Measurements from ENCODE around the gene ZMIZ1. TPM values are rescaled to one million over a fixed set of nuclear protein-coding genes. Genes with fewer than 3 reads are reported as not detected.

Gene ZMIZ1
- total and polyA plus RNA-seq, 4 donors: 3.9 to 19.1 (median 9.8) TPM

DNA sequence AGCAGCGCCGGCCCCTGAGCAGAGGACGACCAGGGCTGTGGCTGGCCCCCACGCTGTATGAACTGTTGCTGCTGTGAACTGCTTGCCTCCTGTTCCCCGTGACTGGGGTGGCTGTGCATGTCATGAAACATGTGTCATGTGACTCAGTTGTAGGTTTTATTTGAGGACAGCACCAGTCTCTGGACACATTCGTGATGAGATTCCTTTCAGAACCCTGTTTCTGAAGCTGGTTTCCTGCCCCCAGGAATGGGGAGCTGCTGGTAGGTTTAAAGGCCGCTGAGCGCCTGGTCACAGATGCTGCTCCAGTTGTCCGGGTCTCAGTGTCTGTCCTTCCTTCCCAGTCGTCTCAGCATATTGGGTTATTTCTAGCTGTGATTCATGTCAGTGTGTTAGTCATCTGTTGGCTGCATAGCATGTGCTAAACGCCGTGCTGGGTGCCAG, 199.4 kb downstream of the ZMIZ1 start:
- Histone ChIP-seq H3K4me3 (ENCODE audit: low read depth in 1 of 3, low read length in 3 of 3) (no peak overlapping the region), H3K4me1 (ENCODE audit: control insufficient read depth in 4 of 4, insufficient read depth in 4 of 4, low read length in 3 of 4) (peaks cover 0 to 28% (median 3%) of the 10 kb centered on the region in 4 donors), H3K9me3 (ENCODE audit: control insufficient read depth in 4 of 4, low read length in 3 of 4) (no peaks in the 10 kb centered on the region), H3K36me3 (ENCODE audit: control insufficient read depth in 4 of 4, insufficient read depth in 3 of 4, low read depth in 1 of 4, low read length in 3 of 4) (peaks cover 0 to 4% (median 0%) of the 10 kb centered on the region in 4 donors), H3K9ac (ENCODE audit: low read depth in 1 of 2, low read length in 2 of 2) (no peak overlapping the region), H3K27ac (ENCODE audit: low read depth in 1 of 2, low read length in 2 of 2) (no peak overlapping the region), H3K27me3 (ENCODE audit: control insufficient read depth in 4 of 4, insufficient read depth in 4 of 4, low read length in 3 of 4) (no peaks in the 10 kb centered on the region)
- TF ChIP-seq, protein P1, sequence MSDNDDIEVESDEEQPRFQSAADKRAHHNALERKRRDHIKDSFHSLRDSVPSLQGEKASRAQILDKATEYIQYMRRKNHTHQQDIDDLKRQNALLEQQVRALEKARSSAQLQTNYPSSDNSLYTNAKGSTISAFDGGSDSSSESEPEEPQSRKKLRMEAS (IDR thresholded peaks at IDR 0.05): no peak
- TF ChIP-seq, protein P2, sequence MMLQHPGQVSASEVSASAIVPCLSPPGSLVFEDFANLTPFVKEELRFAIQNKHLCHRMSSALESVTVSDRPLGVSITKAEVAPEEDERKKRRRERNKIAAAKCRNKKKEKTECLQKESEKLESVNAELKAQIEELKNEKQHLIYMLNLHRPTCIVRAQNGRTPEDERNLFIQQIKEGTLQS (IDR thresholded peaks at IDR 0.05): no peak
- 86% methylated on average over 12 of the region's 12 CpGs for WGBS
- DNase-seq (ENCODE audit: low spot score): no peak

- H3K27ac ChIP-seq (ENCODE audit: low read depth in 1 of 2, low read length in 2 of 2): no peak overlapping the region
- DNase-seq (ENCODE audit: low spot score): no peak
- TF ChIP-seq RAD21 (IDR thresholded peaks at IDR 0.05) (no peak), HNF4G (IDR thresholded peaks at IDR 0.05) (no peak), REST (IDR thresholded peaks at IDR 0.05) (no peak), HNF4A (conservative IDR thresholded peaks at IDR 0.05) (no peak), GABPA (IDR thresholded peaks at IDR 0.05 in 1 of 2, conservative IDR thresholded peaks at IDR 0.05 in 1 of 2) (no peak), FOXA1 (IDR thresholded peaks at IDR 0.05) (no peak), SP1 (IDR thresholded peaks at IDR 0.05) (no peak), YY1 (IDR thresholded peaks at IDR 0.05) (no peak), ZBTB33 (IDR thresholded peaks at IDR 0.05) (no peak), RXRA (IDR thresholded peaks at IDR 0.05) (no peak), NR2F2 (IDR thresholded peaks at IDR 0.05) (no peak), FOXA2 (IDR thresholded peaks at IDR 0.05) (no peak), TAF1 (conservative IDR thresholded peaks at IDR 0.05) (no peak)
- TF ChIP-seq, protein P3, sequence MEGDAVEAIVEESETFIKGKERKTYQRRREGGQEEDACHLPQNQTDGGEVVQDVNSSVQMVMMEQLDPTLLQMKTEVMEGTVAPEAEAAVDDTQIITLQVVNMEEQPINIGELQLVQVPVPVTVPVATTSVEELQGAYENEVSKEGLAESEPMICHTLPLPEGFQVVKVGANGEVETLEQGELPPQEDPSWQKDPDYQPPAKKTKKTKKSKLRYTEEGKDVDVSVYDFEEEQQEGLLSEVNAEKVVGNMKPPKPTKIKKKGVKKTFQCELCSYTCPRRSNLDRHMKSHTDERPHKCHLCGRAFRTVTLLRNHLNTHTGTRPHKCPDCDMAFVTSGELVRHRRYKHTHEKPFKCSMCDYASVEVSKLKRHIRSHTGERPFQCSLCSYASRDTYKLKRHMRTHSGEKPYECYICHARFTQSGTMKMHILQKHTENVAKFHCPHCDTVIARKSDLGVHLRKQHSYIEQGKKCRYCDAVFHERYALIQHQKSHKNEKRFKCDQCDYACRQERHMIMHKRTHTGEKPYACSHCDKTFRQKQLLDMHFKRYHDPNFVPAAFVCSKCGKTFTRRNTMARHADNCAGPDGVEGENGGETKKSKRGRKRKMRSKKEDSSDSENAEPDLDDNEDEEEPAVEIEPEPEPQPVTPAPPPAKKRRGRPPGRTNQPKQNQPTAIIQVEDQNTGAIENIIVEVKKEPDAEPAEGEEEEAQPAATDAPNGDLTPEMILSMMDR (IDR thresholded peaks at IDR 0.05; ENCODE audit: low read depth, low read length, missing input control): no peak
- TF ChIP-seq, protein P2 (IDR thresholded peaks at IDR 0.05): no peak
- TF ChIP-seq, protein P1 (IDR thresholded peaks at IDR 0.05): no peak
- no peak overlapping the region for H3K9ac ChIP-seq (ENCODE audit: low read depth in 1 of 2, low read length in 2 of 2)
- H3K36me3 ChIP-seq (ENCODE audit: control insufficient read depth in 4 of 4, insufficient read depth in 3 of 4, low read depth in 1 of 4, low read length in 3 of 4): peaks cover 0 to 4% (median 0%) of the 10 kb centered on the region in 4 donors
- H3K9me3 ChIP-seq (ENCODE audit: control insufficient read depth in 4 of 4, low read length in 3 of 4): no peaks in the 10 kb centered on the region
- H3K4me1 ChIP-seq (ENCODE audit: control insufficient read depth in 4 of 4, insufficient read depth in 4 of 4, low read length in 3 of 4): peaks cover 0 to 28% (median 3%) of the 10 kb centered on the region in 4 donors
- no peak overlapping the region for H3K4me3 ChIP-seq (ENCODE audit: low read depth in 1 of 3, low read length in 3 of 3)
- 78% methylated on average over 7 of the region's 7 CpGs for WGBS
- no peaks in the 10 kb centered on the region for H3K27me3 ChIP-seq (ENCODE audit: control insufficient read depth in 4 of 4, insufficient read depth in 4 of 4, low read length in 3 of 4)
Observed at GRCh38 chr10:79268742-79269141, 200.0 kb downstream of the ZMIZ1 start.
